Activated gamma-delta T cell (primary cell): Measurements from ENCODE around the gene TADA3.
"Not testable (repeated sequence)": the region's sequence is repeated elsewhere in the genome, so short reads cannot be mapped to it uniquely, and the experiment has no call there.

Source experiments
- DNase-seq: peaks from one replicate; lab custom pipeline; 2025; lab: John Stamatoyannopoulos, UW

TADA3 gene

DNA sequence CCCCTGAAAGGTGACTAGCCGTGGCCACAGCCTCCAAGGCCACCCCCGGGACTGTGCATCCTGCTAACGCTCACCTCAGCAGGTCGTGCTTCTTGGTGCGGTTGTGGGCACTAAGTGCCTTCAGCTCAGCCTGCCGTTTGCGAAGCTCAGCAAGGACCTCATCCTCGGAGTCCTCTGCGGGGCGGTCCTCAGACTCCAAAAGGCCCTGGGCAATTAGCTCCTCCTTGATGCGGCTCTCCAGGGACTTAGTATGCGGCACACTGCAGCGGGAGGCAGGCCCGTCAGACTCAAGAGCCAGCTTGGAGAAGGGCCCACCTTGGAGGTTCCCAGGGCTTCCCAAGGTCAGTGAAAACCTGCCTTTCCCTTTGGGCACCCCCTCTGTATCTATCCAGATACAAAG, 8.3 kb downstream of the TADA3 start:
- DNase-seq = no peak

DNA sequence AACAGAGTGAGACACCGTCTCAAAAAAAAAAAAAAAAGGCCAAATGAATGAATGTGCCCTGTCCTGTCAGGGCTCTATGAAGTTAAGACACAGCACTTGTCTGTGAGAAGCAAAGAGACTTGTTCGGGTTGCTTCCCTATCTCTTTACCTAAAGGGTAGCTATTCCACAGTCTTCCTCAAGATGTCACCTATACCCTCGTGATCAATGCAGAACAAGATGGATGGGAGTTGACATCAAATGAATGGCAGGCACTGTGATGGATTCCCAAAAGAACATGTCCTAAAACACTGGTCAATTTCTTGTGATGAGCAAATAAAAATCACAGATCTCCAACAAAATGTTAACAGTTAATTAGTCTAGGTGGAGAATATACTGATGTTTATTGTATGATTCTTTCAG, 9.5 kb downstream of the TADA3 start:
- no peak for DNase-seq

DNA sequence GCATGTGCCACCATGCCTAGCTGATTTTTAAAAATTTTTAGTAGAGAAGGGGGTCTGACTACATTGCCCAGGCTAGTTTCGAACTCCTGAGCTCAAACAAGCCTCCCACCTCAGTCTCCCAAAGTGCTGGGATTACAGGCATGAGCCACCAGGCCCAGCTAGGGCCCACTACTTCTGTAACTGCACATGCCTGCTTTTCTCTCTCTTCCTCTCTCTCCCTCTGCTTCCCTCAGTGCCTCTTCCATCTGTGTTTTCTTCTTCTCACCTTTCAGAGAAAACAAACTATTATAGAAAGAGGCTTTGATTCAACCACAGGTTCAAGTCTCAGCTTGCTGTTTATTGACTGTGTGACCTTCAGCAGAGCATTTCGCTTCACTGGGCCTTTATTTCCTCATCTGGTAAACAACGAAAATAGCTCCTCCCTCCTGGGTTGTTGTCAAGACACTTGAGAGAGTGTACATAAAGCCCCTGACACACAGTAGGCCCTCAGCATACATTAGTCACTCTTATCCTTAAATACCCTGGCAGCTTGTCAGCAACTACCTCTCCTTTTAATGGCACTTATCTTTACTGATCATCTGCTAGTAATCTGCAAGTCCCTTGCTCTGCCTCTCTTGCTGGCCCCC, 10.2 kb downstream of the TADA3 start:
- no peak for DNase-seq

DNA sequence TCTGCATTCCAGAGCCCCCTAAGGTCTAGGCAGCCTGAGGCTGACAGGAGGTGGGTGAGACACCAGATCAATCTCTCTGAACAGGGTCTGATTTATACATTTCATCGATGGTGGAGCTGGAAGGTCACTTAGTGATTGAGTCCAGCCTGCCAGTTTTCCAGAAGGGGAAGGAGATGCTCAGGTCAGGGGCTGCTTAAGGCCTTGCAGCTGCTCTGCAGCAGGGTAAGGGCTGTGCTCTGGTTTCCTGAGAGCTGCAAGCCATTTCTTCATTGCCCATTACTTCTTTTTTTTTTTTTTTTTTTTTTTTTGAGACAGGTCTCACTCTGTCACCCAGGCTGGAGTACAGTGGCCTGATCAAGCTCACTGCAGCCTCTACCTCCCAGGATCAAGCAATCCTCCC, 10.7 kb downstream of the TADA3 start:
- no peak for DNase-seq

DNA sequence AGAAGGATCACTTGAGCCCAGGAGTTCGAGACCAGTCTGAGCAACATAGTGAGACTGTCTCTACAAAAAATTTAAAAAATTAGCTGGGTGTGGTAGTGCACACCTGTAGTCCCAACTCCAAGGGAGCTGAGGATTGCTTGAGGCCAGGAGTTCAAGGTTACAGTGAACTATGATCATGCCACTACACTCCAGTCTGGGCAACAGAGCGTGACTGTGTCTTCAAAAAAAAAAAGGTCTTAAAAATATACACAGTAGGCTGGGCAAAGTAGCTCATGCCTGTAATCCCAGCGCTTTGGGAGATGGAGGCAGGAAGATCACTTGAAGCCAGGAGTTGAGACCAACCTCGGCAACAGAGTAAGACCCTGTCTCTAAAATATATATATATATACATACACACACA, 11.4 kb downstream of the TADA3 start:
- no peak for DNase-seq

DNA sequence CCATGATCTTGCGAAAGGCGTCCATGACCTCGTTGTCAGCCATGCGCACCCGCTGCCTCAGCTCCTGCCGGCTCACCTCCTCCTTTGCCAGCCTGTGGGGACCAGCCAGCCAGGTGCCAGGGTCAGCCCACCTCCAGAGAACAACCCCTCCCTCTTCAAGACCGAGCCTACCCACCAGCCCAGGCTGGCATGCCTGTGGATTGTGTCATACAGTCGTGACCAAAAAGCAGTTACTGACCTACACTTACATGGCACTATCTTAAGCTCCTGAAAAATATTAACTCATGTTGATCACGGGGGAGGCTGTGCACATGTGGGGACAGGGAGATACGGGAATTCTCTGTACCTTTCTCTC, 11.8 kb downstream of the TADA3 start:
- DNase-seq = no peak

DNA sequence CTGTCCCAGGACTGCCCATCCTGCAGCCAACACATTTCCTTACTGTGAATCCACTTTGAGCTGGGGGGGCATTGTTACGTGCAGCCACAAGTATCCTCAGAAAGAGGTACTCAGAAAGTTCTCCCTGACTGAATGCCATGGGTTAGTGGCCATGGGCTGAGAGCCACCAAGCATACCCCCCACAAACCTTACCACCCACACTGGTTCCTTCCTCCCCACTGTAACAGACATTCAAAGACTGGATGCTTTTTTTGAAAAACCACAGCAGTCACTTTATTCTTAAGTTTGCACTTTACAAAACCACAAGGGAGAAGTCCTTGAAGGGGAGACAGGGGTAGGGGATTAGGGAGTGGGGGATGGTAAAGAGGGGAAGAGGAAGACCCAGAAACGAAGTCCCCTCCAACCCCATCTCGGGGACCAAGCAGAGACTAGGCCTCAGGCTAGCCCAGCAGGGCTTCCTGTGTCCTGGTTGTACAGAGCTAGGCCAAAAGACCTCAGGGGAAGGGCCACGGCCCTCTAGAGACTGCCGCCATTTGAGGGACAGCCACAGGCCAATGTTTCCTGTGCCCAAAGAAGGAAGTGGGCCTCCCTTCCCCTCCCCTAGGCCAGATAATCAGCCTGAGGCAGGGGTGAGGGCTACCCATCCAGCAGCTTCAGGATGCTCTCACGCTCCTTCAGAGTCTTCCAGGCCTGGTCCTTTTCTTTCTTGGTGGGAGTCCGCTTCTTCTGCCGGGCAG, 12.4 kb downstream of the TADA3 start:
- no peak for DNase-seq

DNA sequence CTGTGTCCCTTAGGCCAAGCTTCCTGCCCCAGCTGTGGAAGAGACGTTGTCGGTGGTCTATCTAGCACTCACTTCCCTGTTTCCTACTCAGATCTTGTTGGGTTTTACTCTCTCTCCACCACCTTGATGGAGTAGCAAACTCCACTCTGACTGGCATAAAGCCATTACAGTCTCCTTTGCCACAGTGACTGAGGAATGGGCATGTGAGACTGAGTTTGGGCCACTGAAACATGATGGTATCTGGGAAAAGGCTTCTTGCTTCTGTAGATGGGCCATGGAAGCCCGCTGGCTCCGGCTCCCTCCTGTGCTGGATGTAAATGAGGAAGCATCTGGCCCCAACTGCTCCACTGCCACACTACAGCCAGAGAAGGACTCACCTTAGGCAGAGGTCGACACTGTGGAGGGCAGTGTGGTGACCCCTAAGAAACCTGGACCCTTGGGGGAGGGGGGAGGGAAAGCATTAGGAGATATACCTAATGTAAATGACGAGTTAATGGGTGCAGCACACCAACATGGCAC, 13.1 kb downstream of the TADA3 start:
- DNase-seq = no peak

DNA sequence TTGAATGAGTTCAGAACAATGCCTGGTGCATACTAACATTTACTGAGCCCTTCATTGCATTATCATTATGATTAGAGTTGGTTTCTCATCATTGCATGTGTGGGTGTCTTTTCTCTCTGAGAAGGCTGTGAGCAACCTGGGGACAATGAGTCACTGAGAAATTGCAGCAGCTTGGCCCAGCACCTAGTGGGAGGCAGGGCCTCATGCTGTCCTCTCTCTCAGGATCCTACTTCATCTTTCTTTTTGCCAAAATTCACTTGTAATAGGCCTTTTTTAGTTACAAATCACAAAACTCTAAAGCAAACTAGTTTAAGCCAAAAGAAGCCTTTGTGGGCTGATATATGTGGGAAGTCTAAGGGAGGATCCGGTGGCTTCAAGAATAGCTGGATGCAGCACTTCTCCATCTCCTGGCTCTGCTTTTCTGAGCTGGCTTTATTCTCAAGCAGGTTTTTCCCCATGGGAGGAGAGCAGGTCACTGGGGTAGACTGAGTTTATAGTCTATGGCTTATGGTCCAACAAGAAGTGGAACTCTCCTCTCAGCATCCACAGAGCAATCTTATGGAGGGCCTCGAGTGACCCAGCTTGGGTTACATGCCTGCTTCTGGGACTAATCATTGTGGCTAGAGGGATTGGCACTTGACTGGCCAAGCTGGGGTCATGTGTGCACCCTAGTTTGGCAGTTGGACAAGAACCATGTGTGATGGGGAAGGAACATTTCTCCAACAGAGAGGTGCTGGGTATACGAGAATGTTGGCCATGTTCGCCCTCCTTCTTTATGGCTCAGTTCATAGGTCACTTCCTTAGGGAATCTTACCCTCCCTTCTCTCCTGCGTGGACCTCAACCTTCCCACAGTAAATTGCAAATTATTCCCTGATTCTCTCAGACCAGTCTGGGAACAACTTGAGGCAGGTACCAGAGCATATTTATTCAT, 13.9 kb downstream of the TADA3 start:
- no peak for DNase-seq

DNA sequence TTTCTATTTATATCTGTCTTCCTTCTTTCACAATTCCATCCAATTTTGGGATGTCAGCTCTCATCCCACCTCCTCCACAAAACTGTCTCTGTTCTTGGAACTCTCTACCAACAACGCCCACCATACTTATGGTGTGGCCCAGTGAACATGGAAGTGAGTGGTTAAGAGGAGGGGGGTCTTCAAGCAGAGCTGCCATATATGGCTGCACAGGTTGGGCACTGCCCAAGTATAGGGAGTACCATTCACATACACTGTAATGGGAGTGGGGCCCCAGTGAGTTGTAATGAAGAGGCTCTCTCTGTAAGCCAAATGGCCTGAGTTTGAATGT, 14.6 kb downstream of the TADA3 start:
- DNase-seq = no peak

DNA sequence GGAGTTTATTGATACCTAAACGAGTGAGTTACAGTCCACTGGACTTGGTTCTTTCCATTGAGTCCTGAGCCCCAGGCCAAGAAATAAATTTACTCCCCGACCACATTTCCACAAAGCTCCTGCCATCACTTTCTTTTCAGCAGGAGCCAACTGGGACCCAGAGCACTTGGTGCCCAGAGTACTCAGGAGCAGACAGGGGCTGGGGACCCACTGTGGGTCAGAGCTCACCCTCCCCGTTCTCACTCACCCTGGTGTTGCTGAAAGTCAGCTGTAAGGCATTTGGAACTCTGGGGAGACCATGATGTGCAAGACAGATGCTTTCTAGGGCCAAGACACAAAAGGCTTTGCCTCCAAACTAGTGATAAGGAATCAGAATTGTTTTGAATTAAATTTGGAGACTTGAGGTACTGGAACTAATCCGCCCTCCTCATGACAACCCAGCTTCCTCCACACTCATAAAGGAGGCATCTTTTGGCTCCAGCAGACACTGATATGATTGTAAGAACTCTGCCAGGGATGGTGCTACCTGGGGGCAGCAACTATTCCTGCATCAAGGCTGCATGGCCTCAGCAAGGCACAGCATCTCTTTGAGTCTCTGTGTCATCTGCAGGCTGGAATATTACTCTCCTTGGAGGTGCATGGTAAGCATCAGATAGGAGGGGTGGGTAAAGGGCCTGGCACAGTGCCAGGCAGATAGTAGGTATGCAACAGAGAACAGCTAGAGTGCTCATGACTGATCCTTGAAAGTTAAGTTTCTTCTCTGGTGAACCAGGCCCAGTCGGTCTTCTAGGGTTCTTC, 15.2 kb downstream of the TADA3 start:
- no peak for DNase-seq

DNA sequence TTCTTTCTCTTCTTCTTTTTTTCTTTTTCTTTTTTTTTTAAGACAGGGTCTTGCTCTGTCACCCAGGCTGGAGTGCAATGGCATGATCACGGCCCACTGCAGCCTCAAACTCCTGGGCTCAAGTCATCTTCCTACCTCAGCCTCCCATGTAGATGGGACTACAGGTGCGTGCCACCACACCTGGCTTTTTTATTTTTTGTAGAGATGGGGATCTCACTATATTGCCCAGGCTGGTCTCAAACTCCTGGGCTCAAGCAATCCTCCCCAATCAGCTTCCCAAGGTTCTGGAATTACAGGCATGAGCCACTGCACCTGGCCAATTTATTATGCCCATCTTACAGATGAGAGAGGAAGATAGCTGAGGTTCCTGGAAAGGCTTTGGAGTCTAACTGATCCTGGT, 21.3 kb downstream of the TADA3 start:
- not testable (repeated sequence) for DNase-seq

DNA sequence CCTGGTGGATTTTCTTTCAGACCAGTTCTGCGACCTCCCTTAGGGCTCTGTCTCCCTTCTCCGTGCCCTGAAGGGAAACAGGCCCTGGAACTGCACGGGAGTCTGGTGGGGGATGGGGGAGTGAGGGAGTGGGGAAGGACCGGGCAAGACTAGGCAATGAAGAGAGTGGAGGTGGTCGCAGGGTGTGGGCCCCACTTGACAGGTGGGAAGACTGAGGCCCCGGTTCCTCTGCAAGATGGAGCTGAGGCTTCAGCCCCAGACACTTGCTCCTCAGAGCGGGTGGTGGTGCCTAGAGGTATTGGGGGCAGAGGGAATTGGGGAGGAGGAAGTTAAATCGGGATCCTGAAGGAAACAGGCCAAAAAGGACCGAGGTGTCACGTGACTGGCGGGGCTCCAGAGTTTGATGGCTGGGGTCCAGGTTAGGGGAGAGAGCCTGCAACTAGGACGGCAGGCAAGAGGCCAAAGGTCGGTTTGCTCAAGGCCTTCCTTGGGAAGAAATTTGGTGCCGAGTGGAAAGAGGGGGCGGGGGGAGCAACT, 21.9 kb downstream of the TADA3 start:
- DNase-seq = no peak

DNA sequence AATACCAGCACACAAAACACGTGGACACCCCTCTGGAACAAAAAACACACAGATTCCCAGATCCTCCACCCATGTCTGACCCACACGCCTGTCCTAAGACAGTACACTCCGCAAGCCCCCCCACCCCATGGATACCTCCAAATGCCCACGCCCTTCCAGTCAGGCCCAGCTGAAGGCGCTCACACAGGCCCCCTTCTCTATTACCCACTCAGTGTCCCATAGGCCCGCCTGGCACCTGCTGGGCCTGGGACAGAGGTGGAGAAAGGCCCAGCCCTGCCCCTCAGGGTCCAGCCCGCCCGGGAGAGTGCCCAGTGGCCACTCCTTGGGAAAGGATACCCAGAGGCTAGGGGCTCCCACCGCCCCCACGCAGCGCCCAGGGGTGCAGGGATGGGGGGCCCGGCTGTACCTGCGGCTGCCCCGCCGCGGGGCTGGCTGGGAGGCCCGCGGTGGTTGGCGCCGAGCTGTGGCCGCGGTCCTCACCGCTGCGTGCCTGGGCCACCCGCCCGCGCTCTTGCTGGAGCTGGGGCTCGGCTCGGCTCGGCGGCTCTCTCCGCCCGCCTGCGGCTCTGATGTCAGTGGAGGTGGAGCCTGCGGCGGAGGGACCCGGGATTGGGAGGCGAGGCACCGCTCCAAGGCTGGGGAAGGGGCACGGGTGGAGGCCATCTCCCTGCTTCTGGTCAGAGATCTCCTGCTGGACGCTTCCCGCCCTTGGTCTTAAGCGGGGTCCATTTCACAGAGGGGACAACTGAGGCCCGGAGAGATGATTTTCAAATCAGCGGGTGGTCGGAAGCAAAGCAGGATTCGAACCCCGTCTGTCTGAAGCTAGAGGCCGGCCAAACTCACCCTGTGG, 22.6 kb downstream of the TADA3 start, which contains the start of gene CAMK1:
CAMK1 (minus strand) TSS at position 522 of the 850 bp plus-strand sequence. CDS start 2,198 bp downstream, outside the sequence.
- peak; percentile 23 for DNase-seq

DNA sequence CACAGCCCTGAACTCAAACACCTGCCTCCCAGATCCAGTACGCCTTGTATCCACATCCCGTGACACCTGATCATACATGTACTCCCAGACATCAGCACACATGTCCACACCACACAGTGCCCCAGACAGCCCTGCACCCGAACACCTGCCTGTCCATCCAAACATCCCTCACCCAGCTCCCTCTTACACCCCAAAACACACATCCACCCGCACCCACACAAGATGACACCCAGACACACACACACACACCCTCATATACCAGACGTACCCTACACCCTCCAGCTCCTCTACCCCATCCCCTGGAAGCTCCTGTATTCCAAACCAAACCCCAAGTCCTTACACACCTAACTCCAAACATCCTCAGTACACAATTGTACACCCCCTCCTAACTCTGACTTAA, 23.3 kb downstream of the TADA3 start:
- DNase-seq = no peak

DNA sequence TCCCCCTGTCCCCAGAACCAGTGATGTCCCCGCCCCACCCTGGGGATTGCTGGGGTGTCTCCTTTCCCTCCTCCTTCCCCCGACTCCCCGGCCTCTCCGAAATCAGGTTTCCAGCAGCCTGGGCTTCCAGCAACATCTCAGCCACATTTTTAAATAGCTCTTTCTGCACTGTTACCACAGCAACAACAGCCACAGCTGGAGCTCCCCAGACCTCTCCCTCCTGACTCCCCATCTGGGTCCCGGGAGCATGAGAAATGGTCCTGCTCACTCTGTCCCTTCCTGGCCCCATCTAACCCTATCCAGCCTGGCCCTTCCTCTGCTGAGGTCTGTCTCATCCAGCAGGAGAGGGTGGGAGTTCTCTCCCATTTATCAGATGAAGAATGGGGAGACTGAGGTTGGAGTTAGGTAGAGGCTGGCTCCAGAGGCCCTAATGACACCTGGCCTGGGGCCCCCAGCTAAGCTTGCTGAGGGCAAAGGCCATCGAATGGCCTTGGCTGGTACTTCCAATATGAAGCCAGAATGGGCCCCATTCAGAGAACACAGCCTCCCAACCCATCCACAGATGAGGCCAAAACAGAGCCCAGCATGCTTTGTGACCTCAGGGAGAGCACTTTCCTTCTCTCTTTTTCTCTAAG, 24.0 kb downstream of the TADA3 start:
- DNase-seq = no peak

DNA sequence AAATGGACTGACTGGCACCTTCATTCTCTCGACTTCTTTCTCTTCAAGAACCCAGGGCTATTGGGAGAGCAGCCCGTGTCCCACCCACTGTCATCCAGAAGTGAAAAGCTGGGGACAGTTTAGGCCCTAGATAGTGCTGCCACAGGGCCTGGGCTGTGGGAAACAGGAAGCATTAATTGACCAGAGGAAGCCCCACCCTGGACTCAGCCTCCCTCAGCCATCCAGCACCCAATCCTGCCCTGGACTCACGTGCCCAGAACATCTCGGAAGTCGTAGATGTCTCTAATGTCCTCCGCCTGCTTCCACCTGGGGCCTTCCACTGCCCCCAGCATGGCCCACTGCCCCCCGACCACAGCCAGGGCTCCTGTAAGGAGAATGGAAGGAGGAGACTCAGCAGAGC, 24.9 kb downstream of the TADA3 start:
- no peak for DNase-seq

DNA sequence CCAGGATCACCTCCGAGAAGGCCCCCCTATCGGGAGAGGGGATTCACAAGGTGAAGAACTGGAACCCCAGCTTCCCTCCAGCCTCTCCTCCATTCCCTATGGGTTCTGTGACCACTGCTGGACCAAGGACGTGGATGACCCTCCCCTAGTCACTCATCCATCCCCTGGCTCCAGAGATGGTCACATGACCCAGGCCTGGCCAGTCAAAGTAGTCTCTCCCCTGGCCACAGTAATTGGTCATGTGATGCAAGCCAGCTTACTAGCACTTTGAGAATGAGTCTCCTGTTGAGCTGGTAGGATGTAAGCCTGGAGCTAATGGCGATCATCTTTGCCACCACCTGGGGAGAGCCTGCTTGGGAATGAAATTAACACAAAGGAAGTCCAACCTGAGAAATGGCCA, 26.4 kb downstream of the TADA3 start:
- DNase-seq = no peak

DNA sequence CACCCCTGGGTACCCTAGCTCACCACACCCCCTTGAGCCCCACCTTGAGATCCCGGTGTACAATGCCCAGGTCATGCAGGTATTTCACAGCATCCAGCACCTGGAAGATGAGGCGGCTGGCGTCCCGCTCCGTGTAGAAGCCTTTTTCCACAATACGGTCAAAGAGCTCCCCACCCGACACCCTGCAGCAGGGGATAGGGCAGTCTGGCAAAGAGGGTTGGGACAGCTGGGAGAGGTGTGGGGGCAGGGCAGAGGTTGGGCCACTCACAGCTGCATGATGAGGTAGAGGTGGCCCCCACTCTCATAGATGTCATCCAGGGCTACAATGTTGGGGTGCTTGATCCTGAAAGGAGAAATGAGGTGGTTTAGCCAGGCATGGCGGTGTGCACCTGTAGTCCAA, 29.4 kb downstream of the TADA3 start:
- DNase-seq = no peak

DNA sequence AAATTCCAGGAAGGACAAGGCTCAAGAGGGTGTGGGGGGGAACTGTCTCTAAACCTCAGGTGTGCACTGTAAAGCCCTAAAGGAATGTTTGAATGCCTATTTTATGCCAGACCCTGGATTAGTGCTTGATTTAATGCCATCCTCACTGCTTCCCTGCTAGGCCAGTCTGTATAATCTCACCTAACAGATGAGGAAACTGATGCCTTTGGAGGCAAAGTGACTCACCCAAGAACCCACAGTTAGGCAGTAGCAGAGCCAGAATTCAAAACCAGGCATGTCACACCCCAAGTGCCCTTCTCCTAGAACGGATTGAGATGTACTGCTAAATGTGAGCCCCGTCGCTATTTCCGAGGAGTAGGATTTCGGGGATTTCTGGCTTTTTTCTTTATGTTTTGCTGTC, 30.4 kb downstream of the TADA3 start:
- no peak for DNase-seq
